Vagina (tissue), 2 donors: ENCODE measurements around the gene SEL1L.

Source experiments
- CTCF ChIP-seq, 3 experiments: fragments of 450-650 bp in 2 of 3; fragments of 200-600 bp in 1 of 3; sonication (generic) in 1 of 3; IDR thresholded peaks; one replicate each; pipeline ENCODE4 v1.5.1; 2017 to 2019; ENCODE audit warnings: antibody characterized with exemption in 3 of 3, mild to moderate bottlenecking in 2 of 3, moderate library complexity in 2 of 3
- POLR2AphosphoS5 ChIP-seq, 2 donors: sonication (generic); formaldehyde crosslinking; IDR thresholded peaks; one replicate each; pipeline ENCODE4 v1.9.0; 2017; ENCODE audit warnings: antibody characterized with exemption in 2 of 2, mild to moderate bottlenecking in 2 of 2, low read depth in 1 of 2; ENCODE audit not compliant: insufficient read depth in 1 of 2

GRCh38 chr14:81429028-81429427 is 104.6 kb downstream of the SEL1L start:
- TF ChIP-seq CTCF (IDR thresholded peaks at IDR 0.05) (no peak), POLR2AphosphoS5 (IDR thresholded peaks at IDR 0.05; ENCODE audit: insufficient read depth in 1 of 2, low read depth in 1 of 2) (no peak)
